ENCODE results near the gene ZSCAN26.

DNA sequence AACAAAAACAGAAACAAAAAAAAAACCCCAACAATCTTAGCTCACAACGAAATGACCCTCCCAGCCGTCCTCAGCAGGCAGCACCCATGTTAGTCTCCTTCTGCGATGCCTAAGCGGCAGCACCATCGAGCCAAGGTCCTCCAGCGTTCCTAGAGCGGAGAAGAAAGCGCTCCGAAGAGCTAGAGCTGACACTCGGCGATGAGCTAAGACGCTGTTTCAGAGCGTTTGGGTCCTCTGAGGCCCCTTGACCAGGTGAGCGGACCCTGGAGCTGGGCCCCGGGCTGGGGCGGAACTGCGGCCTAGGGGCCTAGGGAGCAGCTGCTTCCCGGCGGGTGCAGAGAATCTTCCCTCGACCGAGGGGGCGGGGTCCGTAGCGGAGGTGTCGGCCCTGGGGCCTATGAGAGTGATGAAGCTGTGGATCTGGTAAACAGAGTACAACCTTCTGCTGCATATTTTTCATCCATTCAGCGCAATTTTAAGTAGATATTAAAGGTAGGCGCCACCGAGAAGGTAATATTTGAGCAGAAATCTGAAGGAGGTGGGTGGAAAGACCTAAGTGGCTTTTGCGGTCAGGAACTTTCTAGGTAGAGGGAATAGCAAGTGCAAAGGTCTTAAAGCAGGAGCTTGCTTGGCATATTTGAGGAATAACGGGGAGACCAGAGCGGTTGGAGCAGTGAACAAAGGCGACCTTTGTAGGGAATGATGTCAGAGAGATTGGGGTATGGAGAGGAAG is at the start of gene ZSCAN26:
- TF ChIP-seq TCF4 (CRISPR knock-in tag; IDR thresholded peaks at IDR 0.05; ENCODE audit: borderline replicate concordance) (no peak), ZNF565 (CRISPR knock-in tag; conservative IDR thresholded peaks at IDR 0.05; ENCODE audit: low read depth) (no peak), ZC3H10 (CRISPR knock-in tag; IDR thresholded peaks at IDR 0.05) (no peak), ZFP30 (CRISPR knock-in tag; IDR thresholded peaks at IDR 0.05) (no peak), ZNF70 (CRISPR knock-in tag; IDR thresholded peaks at IDR 0.05) (no peak)
- TF ChIP-seq, protein P1, sequence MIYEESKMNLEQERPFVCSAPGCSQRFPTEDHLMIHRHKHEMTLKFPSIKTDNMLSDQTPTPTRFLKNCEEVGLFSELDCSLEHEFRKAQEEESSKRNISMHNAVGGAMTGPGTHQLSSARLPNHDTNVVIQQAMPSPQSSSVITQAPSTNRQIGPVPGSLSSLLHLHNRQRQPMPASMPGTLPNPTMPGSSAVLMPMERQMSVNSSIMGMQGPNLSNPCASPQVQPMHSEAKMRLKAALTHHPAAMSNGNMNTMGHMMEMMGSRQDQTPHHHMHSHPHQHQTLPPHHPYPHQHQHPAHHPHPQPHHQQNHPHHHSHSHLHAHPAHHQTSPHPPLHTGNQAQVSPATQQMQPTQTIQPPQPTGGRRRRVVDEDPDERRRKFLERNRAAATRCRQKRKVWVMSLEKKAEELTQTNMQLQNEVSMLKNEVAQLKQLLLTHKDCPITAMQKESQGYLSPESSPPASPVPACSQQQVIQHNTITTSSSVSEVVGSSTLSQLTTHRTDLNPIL (CRISPR knock-in tag; IDR thresholded peaks at IDR 0.05; ENCODE audit: low read depth) = no peak
